GF-D8 (cell line): Measurements from ENCODE around the gene MRPS26.
"Not testable (repeated sequence)": the region's sequence is repeated elsewhere in the genome, so short reads cannot be mapped to it uniquely, and the experiment has no call there.

ENCODE experiments used
- DNase-seq: peaks from one replicate; lab custom pipeline; 2025; lab: John Stamatoyannopoulos, UW

The MRPS26 gene

GRCh38 chr20:3042625-3043024, 3.2 kb upstream of the MRPS26 start:
- DNase-seq, result no peak

GRCh38 chr20:3043322-3043721, 2.5 kb upstream of the MRPS26 start, which contains the start of gene GNRH2:
Gene GNRH2, plus strand, starts transcription at chr20:3043622. Its CDS starts 793 bp downstream, at chr20:3044415.
- DNase-seq, result no peak

GRCh38 chr20:3044336-3044965, 1.4 kb upstream of the MRPS26 start:
- DNase-seq, result no peak

- peak; percentile 76 for DNase-seq
Measured at GRCh38 chr20:3045042-3045815, 623 bp upstream of the MRPS26 start.

GRCh38 chr20:3046677-3047462, 1.0 kb downstream of the MRPS26 start:
- DNase-seq, result no peak

- no peak for DNase-seq
Measured at GRCh38 chr20:3047486-3048419, 1.9 kb downstream of the MRPS26 start.

- DNase-seq, result no peak
Measured at GRCh38 chr20:3051385-3052019, 5.7 kb downstream of the MRPS26 start.

GRCh38 chr20:3059489-3059888, 13.6 kb downstream of the MRPS26 start:
- no peak for DNase-seq

GRCh38 chr20:3064119-3064518, 18.3 kb downstream of the MRPS26 start:
- not testable (repeated sequence) for DNase-seq

- no peak for DNase-seq
Measured at GRCh38 chr20:3067139-3068014, 21.5 kb downstream of the MRPS26 start.

- DNase-seq, result no peak
Measured at GRCh38 chr20:3068075-3068474, 22.2 kb downstream of the MRPS26 start.

GRCh38 chr20:3068986-3069900, 23.4 kb downstream of the MRPS26 start:
- no peak for DNase-seq

GRCh38 chr20:3070725-3071124, 24.9 kb downstream of the MRPS26 start:
- DNase-seq, result peak; percentile 25

GRCh38 chr20:3071266-3071609, 25.4 kb downstream of the MRPS26 start:
- no peak for DNase-seq

GRCh38 chr20:3071610-3072529, 26.0 kb downstream of the MRPS26 start, which contains the start of gene OXT:
Gene OXT, plus strand, starts transcription at chr20:3071620. Its CDS starts 36 bp downstream, at chr20:3071656.
- peak; percentile 27 for DNase-seq

GRCh38 chr20:3072530-3073250, 26.8 kb downstream of the MRPS26 start:
- DNase-seq, result no peak

- not testable (repeated sequence) for DNase-seq
Measured at GRCh38 chr20:3073251-3073643, 27.4 kb downstream of the MRPS26 start.
